H1 (cell line): ENCODE data around the gene TMEM164. TPM values are rescaled to one million over a fixed set of nuclear protein-coding genes. Genes with fewer than 3 reads are reported as not detected.

Source experiments
- RFX5 ChIP-seq: IDR thresholded peaks from 2 replicates; pipeline ENCODE4 v1.6.1; 2011; ENCODE audit warnings: low read depth, low read length, improper control_type of control experiment, borderline replicate concordance
- polyA plus RNA-seq, 7 experiments: library from polyadenylated mRNA; depleted of rRNA in 3 of 7; stranded (reverse) in 5 of 7; unstranded in 2 of 7; fragments of >200 nt in 5 of 7; fragments of 200-250 nt in 2 of 7; gene quantifications; 1 replicate in 5 of 7; 2 replicates in 1 of 7; 4 replicates in 1 of 7; pipeline versions ENCODE4 v1.2.1 to v1.2.3, GENCODE V29; 2011 to 2013; ENCODE audit warnings: missing spikeins in 2 of 7, mixed read lengths in 2 of 7
- total RNA-seq: library from RNA; stranded (reverse); fragmentation: NEBNext Ultra II Directional; extraction: Animal tissue kit (Norgen Biotek cat#: 25700); gene quantifications from 2 replicates; pipeline ENCODE4 v1.2.1, GENCODE V29; 2021

TMEM164 gene
- total and polyA plus RNA-seq, 2 of the 8 experiments (the other 6 are each of a cell fraction or from before 2014, with no cell fraction given): 7.3 to 14.8 TPM

DNA sequence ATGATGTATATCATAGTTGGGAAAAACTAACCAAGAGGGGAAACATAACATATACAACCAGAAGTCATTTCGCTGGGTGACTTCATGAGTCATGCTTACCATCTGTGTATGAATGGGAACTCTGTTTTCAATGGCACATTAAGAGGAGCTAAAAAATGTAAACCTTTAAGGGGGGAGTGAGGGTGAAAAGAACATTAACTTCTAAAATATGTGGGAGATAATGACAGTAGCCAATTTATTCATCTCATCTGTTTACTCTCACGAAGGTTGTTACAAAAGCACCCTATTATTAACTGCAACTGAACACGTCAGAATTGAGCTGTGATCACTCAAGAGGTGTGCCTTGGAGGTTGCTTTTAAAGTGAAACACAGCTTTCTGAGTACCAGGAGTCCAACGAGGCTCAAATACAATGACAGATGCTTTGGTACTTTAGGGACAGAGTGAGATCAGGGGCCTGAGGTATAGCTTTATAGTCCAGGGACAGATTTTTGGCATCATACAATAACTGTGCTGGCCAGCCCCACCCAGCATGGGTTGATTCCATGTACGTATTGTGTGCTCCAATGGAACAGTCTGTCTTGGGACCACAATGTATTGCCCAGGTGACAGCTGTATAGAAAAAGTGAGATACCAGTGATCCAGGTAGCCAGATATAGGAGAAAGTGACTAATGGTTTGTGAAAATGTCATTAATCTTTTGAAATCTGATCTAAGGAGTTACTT, 207.7 kb downstream of the TMEM164 start (continued):
- TF ChIP-seq RFX5: no peak
